Adrenal gland (tissue), 5 donors: ENCODE measurements around the gene SLC9C1.

ENCODE experiments used
- CTCF ChIP-seq, 6 experiments: fragments of 450-650 bp in 4 of 6; fragments of 200-600 bp in 2 of 6; sonication (generic) in 1 of 6; IDR thresholded peaks; 1 replicate in 5 of 6; 2 replicates in 1 of 6; pipeline versions ENCODE4 v1.5.1 to v1.8.0; 2016 to 2021; ENCODE audit warnings: antibody characterized with exemption in 6 of 6, mild to moderate bottlenecking in 2 of 6, moderate library complexity in 1 of 6
- POLR2A ChIP-seq, 2 donors: fragments of 450-650 bp; IDR thresholded peaks; one replicate each; pipeline ENCODE4 v1.6.1; 2017; ENCODE audit warnings: antibody characterized with exemption in 2 of 2, mild to moderate bottlenecking in 2 of 2, moderate library complexity in 1 of 2
- donor health status: DM: no; HTN: no; CAD: no.

GRCh38 chr3:112199622-112200316 lies 94.2 kb downstream of the SLC9C1 start:
- TF ChIP-seq CTCF (IDR thresholded peaks at IDR 0.05) (no peak), POLR2A (IDR thresholded peaks at IDR 0.05) (no peak)
